HG03571 (cell line): Measurements from ENCODE around the gene TMEM131.
"Not testable (repeated sequence)": the region's sequence is repeated elsewhere in the genome, so short reads cannot be mapped to it uniquely, and the experiment has no call there.

ENCODE experiments used
- ATAC-seq: cut with Tn5 transposase; IDR thresholded peaks from one replicate; pipeline ENCODE4 v1.9.1; 2021; ENCODE audit not compliant: unreplicated experiment

TMEM131 gene

DNA sequence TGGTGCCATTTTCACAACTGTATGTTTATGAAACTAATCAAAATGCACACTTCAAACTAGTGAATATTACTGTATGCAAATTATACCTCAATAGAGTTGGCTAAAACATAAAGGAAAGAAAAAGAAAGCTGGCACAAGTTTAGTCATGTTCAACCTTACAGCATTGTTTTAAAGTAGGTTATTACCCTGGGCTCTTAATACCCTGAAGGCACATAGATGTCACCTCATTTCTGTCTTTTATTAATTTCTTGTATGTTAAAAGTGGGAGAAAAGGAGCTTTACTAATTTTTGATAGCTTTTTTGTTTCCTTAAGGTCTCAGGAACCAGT is 32.7 kb downstream of the TMEM131 start:
- ATAC-seq, result no peak

GRCh38 chr2:97961534-97961933 is 34.2 kb downstream of the TMEM131 start:
- ATAC-seq, result no peak

- no peak for ATAC-seq
Measured at GRCh38 chr2:97958184-97958583, 37.6 kb downstream of the TMEM131 start.

DNA sequence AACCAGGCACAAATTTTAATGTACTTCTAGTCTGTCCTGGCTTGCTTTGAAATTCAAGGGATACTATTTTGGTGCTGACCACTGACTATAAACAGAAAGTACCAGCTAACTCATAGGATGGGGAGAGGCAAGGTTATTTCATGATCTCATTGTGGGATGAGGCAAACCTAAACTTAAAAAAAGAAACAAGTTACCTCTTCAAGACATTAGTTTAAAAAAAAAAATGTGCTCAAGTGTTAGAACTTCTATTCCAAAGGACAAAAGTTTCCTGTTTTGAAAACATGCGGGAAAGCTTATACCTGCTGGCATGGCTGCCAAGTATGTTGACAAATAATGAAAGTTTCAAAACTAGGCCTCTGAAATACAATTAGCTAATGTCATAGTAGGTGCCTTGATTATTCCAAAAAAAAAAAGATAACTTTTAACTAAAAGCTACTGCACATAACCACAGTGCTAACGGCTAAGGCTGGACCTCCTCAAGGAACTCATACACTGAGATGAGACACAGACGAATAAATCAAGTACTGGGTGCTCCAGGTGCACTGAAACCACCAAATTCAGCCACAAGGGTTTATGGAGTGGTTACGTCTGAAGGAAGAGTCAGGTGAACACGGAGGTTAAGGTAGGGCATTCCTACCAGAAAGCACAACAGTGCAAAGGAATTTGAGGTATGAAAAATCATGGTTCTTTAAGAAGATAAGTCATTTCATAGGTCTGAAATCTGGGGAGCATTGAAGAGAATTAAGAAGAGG is 38.1 kb downstream of the TMEM131 start:
- ATAC-seq, result no peak

GRCh38 chr2:97956753-97957152 is 39.0 kb downstream of the TMEM131 start:
- ATAC-seq, result not testable (repeated sequence)

GRCh38 chr2:97953853-97954252 is 41.9 kb downstream of the TMEM131 start:
- ATAC-seq, result no peak

DNA sequence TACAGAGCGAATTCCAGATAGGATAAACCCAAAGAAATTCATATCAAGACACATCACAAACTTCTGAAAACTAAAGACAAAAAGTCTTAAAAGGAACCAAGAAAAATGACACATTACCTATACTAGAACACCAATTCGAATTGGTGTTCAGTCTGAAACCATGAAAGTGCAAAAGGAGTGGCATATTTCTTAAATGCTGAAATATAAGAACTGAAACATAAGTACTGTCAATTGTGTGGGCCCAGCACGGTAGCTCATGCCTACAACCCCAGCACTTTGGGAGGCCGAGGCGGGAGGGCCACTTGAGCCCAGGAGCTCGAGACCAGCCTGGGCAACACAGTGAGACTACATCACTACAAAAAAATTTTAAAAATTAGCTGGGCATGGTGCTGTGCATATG is 43.4 kb downstream of the TMEM131 start:
- ATAC-seq, result no peak

GRCh38 chr2:97951155-97951680 is 44.5 kb downstream of the TMEM131 start:
- ATAC-seq, result peak; percentile 57

DNA sequence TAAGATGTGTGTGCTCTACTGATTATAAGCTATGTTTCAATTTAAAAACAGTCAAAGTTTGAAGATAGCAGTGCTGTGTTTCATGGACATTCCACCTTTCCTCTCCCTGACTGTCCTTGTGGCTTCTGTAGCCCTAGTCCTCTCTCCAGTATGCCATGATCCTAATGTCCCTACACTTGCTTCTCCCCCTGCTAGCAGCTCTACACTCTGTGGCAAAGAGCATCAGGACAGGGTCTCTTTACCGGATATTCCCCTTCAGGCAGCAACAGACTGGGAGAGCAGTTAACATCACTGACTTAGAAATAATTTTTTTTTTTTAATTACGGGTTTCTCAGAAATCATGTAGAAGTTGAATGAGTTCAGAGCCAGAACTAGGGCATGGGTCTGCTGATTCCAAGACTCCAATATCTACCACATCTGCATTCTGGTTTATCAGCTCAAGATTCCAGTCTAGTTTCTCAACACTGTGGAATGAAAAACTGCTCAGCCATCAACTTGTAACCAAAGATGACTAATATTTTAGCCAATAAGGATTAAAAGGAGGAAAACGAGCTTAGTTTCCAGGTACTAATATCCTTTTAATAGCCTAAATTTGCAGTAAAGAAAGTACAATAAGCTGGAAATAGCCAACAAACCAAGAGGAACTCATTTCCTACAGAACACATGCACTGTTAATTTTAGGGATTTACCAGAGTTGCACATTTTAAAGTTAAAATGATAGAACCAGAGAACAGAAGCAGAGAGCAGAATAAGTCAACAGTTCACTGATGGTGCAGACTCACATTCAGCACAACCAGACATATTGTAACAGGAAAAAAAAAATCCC is 45.2 kb downstream of the TMEM131 start:
- ATAC-seq, result no peak

GRCh38 chr2:97948926-97949325 is 46.8 kb downstream of the TMEM131 start:
- ATAC-seq, result no peak

DNA sequence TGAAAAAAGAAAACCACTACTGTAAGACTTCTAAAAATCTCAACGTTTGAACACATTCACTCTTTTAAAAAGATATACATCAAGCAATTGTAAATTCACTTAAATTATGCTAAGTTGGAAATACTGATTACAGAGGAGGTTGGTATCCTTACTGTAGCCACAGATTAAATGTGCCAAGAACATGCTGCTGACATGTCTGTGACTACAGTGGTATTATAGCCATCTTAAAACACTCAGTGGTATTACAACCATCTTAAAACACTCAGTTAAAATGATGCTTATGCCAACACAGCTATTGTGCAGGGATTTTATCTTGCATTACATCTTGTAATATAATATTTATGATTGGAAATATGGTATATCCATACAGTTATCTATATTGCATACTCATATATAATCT is 50.0 kb downstream of the TMEM131 start:
- ATAC-seq, result no peak

DNA sequence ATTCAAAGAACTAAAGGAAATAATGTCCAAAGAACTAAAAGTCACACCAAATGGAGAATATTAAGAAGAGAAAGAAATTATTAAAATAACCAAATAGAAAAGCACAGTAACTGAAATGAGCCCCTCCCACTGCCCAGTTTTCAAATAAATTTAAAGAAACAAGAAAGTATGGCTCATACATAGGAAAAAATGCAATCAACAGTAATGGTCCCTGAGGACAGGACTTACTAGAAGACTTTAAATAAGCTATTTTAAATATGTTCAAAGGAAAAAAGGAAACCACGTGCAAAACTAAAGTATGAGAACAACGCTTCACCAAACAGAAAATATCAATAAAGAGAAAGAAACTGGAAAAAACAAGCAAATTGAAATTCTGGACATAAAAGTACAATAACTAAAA is 58.9 kb downstream of the TMEM131 start:
- ATAC-seq, result no peak

DNA sequence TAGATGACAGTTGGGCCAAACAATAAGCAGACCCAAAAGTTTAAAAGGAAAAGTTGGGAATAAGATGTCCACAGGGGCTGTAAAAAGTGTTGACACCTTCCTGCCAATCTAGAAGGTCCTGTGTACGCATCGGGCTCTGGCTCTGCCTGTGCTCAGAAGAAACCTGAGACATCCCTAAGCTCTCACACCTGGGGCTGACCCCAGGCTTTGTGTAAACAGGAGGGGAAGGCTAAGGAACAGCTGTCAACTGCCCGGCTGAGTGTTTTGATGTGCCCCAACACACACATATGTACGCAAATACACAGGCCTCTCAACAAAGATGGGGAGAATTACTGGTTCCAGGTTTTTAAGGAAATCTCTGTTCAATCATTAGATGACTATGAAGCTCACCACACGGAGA is 59.5 kb downstream of the TMEM131 start:
- no peak for ATAC-seq

GRCh38 chr2:97935719-97936161 is 60.0 kb downstream of the TMEM131 start:
- no peak for ATAC-seq

- peak; percentile 44 for ATAC-seq
Measured at GRCh38 chr2:97932975-97933662, 62.6 kb downstream of the TMEM131 start.

GRCh38 chr2:97931858-97932225 is 63.9 kb downstream of the TMEM131 start:
- no peak for ATAC-seq

- peak; percentile 47 for ATAC-seq
Measured at GRCh38 chr2:97931118-97931857, 64.5 kb downstream of the TMEM131 start.

DNA sequence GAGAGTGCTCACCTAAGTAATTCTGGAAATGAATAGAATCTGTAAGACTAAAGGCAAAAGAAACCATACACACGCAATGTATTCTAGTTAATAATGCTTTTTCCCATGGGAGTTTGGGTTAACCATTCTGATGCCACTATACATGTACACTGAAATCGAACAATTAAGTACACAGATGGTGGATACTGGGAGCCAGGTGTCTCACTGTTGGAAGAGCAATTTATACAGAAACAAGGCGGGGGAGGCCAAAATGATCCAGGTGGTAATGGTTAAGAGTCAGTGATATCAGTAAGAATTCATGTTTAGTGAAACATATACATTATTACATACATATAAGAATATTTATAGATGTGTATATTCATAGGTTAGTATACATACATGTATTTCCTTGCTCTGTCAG is 67.2 kb downstream of the TMEM131 start:
- no peak for ATAC-seq

- no peak for ATAC-seq
Measured at GRCh38 chr2:97926946-97927345, 68.8 kb downstream of the TMEM131 start.

DNA sequence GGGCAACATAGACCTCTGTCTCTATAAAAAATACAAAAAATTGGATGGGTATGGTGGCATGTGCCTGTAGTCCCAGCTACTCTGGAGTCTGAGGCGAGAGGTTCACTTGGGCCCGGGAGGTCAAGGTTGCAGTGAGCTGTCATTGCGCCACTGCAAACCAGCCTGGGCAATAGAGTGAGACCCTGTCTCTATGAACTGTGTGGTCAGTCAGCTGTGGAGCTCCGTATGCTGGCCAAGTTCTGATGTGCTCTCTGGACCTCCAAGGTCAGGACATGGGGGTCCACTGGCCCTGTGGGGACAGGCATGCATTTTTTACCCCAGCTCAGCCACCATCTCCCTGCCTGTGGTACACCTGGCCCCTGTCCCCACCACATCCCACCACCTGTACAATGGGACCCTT is 71.6 kb downstream of the TMEM131 start:
- no peak for ATAC-seq

DNA sequence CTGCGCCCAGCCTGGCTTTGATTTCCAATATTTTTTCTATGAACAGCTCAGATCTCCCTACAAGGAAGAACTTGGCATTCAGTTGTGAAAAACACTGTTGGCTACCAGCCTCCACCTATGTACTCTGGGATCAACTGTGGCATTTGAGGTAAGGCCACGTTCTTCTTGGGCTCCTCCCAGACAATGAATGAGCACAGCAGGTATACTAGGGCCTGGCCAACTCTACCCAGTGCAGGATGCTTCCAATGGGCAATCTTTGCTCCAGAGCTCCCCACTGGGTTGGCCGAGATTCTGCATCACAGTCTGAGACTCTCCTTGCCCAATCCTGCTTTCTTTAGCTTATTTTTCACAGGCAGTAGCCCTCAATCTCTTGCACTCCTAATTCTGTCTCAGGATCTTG is 75.9 kb downstream of the TMEM131 start:
- no peak for ATAC-seq
